ENCODE results near the gene CD52.

CD52 gene

DNA sequence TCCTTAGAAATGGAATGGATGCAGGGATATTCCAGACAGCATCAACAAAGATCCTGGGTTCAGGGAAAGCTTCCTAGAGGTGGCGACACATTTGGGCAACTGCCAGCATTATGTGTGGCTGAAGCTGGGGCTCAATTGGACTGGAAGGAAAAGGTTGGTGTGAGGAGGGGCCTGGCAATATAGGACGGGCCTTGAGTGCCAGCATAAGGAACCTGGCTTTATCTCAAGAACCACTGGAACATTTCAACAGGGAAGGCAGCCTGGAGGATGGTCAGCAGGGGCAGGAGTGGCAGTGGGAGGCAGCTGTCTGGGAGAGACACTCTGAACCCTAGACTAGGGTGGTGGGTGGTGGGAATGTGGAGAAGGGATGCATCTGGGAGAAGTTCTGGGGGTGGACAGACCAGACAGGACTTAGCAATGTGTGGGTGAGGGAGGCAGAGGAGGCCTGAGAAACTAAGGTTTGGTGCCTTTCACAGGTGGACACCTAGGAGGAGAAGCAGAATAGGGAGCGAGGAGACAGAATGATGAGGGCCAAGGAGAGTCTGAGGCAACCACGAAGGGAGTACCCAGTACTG lies 34.4 kb upstream of the CD52 start:
- no peak overlapping the region for H3K4me3 ChIP-seq (ENCODE audit: low read length)
- no peaks in the 10 kb centered on the region for H3K79me2 ChIP-seq (ENCODE audit: low read length)
- H3K9me3 ChIP-seq (ENCODE audit: insufficient read depth, low read length), result no peaks in the 10 kb centered on the region; the same call in 1 of the 2 replicates
- H3K9ac ChIP-seq (ENCODE audit: low read length), result no peak overlapping the region
- H4K20me1 ChIP-seq (ENCODE audit: insufficient read depth, low read length), result no peaks in the 10 kb centered on the region
- no peaks in the 10 kb centered on the region for H3K27me3 ChIP-seq (ENCODE audit: low read depth, low read length)
- no peak overlapping the region for H3K4me2 ChIP-seq (ENCODE audit: low read length)
- H3K36me3 ChIP-seq (replicated peaks; ENCODE audit: low read depth, low read length), result peaks cover 5% of the 10 kb centered on the region
- peaks cover 28% of the 10 kb centered on the region for H3K4me1 ChIP-seq (ENCODE audit: low read length)
- H2AFZ ChIP-seq (ENCODE audit: low read depth, low read length), result no peak overlapping the region
- TF ChIP-seq EZH2phosphoT487 (IDR thresholded peaks at IDR 0.05; ENCODE audit: low read depth), result no peak
- TF ChIP-seq, protein P1, sequence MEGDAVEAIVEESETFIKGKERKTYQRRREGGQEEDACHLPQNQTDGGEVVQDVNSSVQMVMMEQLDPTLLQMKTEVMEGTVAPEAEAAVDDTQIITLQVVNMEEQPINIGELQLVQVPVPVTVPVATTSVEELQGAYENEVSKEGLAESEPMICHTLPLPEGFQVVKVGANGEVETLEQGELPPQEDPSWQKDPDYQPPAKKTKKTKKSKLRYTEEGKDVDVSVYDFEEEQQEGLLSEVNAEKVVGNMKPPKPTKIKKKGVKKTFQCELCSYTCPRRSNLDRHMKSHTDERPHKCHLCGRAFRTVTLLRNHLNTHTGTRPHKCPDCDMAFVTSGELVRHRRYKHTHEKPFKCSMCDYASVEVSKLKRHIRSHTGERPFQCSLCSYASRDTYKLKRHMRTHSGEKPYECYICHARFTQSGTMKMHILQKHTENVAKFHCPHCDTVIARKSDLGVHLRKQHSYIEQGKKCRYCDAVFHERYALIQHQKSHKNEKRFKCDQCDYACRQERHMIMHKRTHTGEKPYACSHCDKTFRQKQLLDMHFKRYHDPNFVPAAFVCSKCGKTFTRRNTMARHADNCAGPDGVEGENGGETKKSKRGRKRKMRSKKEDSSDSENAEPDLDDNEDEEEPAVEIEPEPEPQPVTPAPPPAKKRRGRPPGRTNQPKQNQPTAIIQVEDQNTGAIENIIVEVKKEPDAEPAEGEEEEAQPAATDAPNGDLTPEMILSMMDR (IDR thresholded peaks at IDR 0.05; ENCODE audit: low read depth, low read length), result no peak
- H3K27ac ChIP-seq (ENCODE audit: low read length), result no peak overlapping the region

DNA sequence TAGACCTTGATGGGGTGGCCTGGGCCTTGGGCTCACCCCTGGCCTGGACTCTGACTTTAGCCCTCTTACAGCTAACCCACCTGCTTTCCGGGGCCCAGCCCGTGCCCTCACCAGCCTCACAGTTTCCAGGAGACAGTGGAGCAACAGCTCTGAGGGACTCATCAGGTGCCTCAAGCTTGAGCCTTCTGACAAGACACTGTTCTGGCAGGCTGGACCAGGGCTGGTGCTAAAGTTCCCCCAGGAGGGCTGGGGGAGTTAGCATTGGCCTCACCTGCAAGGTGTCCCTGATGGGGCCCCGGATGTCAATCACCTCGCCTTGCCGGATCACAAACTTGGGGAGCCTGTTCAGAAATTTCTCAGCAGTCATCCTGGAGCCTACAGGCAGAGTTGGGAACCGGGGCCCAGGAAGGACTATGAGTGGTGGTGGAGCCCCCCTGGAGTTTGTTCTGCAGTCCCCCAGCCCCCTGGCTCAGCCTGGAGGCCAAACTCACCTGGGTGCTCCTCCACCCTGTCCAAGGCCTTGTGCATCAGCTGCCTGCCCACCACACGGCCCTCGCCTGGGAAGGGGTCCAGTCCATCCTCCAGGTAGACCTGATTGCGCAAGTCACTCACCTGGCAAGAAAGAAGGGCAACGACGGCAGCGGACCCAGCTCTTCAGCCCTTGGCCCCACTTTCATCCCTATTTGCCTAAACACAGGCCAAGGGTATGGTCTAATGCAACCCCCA lies 33.7 kb upstream of the CD52 start:
- Histone ChIP-seq H3K4me1 (ENCODE audit: low read length) (peaks cover 33% of the 10 kb centered on the region), H3K9me3 (ENCODE audit: insufficient read depth, low read length) (no peaks in the 10 kb centered on the region; the same call in 1 of the 2 replicates), H3K4me3 (ENCODE audit: low read length) (no peak overlapping the region), H3K36me3 (replicated peaks; ENCODE audit: low read depth, low read length) (peaks cover 2% of the 10 kb centered on the region), H3K4me2 (ENCODE audit: low read length) (no peak overlapping the region), H2AFZ (ENCODE audit: low read depth, low read length) (no peak overlapping the region), H3K79me2 (ENCODE audit: low read length) (no peaks in the 10 kb centered on the region), H3K27ac (ENCODE audit: low read length) (no peak overlapping the region), H3K9ac (ENCODE audit: low read length) (no peak overlapping the region), H4K20me1 (ENCODE audit: insufficient read depth, low read length) (no peaks in the 10 kb centered on the region), H3K27me3 (ENCODE audit: low read depth, low read length) (no peaks in the 10 kb centered on the region)
- no peak for TF ChIP-seq EZH2phosphoT487 (IDR thresholded peaks at IDR 0.05; ENCODE audit: low read depth)
- TF ChIP-seq, protein P1 (IDR thresholded peaks at IDR 0.05; ENCODE audit: low read depth, low read length), result no peak

DNA sequence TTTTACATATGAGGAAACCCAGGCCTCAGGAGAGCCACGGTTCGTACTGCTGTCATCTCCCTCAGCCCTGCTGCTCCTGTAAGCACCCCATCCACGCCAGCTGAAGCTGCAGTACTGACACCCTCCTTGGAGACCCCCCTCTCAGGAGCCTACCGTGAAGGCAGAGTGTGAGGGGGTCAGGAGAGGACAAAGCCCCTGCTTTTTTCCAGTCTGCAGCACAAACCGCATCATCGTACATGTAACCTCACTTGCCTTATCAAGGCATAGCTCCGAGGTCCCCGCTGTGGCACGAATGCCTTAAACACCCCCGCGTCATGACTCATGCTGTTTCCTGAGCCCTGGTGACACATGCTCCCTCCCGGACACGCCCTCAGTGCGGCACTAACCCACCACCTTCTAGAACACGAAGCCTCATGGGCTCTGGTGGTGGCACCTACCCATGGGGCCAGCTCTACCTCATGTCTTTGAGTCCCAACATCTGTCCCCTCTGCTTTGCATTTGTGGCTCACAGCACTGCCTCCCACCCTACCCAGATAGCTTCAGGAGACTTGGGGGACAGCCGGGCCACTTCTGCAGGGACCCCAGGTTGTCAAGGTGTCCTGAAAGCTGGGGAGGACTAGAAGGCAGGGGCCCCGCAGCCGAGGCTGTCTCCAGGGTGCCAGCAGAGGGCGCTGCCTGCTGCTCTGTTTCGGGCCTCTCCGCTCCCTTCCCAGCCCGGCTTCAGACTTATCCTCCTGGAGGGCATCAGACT lies 33.0 kb upstream of the CD52 start:
- peaks cover 3% of the 10 kb centered on the region; the same call in 1 of the 2 replicates for H3K9me3 ChIP-seq (ENCODE audit: insufficient read depth, low read length)
- no peak overlapping the region for H3K27ac ChIP-seq (ENCODE audit: low read length)
- no peaks in the 10 kb centered on the region for H3K79me2 ChIP-seq (ENCODE audit: low read length)
- TF ChIP-seq EZH2phosphoT487 (IDR thresholded peaks at IDR 0.05; ENCODE audit: low read depth), result no peak
- TF ChIP-seq, protein P1 (IDR thresholded peaks at IDR 0.05; ENCODE audit: low read depth, low read length), result peak; percentile 75
- H2AFZ ChIP-seq (ENCODE audit: low read depth, low read length), result no peak overlapping the region
- no peaks in the 10 kb centered on the region for H3K27me3 ChIP-seq (ENCODE audit: low read depth, low read length)
- peaks cover 35% of the 10 kb centered on the region for H3K4me1 ChIP-seq (ENCODE audit: low read length)
- no peaks in the 10 kb centered on the region for H3K36me3 ChIP-seq (replicated peaks; ENCODE audit: low read depth, low read length)
- no peak overlapping the region for H3K4me3 ChIP-seq (ENCODE audit: low read length)
- no peaks in the 10 kb centered on the region for H4K20me1 ChIP-seq (ENCODE audit: insufficient read depth, low read length)
- H3K9ac ChIP-seq (ENCODE audit: low read length), result no peak overlapping the region
- H3K4me2 ChIP-seq (ENCODE audit: low read length), result no peak overlapping the region
